ENCODE measurements around the gene ATG4B.
"Not testable (repeated sequence)": the region's sequence is repeated elsewhere in the genome, so short reads cannot be mapped to it uniquely, and the experiment has no call there.

Gene ATG4B

GRCh38 chr2:241637018-241637794, at the start of gene ATG4B, which contains the start of gene THAP4:
TSS of gene ATG4B (plus strand) at chr2:241637693. CDS start at chr2:241637715, 22 bp downstream.
TSS of gene THAP4 (minus strand) at chr2:241637158. CDS start at chr2:241637017, 141 bp downstream.
- peak; percentile 57 for DNase-seq (ENCODE audit: low read depth, low spot score)

DNA sequence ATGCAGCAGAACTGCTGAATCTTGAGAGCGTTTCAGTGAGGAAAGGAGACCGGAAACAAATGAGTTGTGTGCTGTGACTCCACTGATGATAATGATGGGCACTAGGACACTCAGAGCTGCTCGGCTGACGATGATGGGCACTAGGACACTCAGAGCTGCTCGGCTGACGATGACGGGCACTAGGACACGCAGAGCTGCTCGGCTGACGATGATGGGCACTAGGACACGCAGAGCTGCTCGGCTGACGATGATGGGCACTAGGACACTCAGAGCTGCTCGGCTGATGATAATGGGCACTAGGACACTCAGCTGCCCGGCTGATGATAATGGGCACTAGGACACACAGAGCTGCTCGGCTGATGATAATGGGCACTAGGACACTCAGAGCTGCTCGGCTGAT, 47.6 kb upstream of the ATG4B start:
- not testable (repeated sequence) for DNase-seq (ENCODE audit: low read depth, low spot score)

DNA sequence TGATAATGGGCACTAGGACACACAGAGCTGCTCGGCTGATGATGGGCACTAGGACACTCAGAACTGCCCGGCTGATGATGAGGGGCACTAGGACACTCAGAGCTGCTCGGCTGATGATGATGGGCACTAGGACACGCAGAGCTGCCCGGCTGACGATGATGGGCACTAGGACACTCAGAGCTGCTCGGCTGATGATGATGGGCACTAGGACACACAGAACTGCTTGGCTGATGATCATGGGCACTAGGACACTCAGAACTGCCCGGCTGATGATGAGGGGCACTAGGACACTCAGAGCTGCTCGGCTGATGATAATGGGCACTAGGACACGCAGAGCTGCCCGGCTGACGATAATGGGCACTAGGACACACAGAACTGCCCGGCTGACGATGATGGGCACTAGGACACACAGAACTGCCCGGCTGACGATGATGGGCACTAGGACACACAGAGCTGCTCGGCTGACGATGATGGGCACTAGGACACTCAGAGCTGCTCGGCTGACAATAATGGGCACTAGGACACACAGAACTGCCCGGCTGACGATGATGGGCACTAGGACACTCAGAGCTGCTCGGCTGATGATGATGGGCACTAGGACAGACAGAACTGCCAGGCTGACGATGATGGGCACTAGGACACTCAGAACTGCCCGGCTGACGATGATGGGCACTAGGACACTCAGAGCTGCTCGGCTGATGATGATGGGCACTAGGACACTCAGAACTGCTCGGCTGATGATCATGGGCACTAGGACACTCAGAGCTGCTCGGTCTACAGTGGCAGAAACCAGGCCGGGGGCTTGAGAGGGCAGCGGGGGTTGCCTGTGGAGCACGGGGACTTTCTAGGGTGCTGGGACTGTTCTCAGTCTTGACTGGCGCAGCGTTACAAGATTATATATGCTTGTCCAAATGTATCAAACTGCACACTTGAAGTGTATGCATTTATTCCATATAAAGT, 46.7 kb upstream of the ATG4B start:
- DNase-seq (ENCODE audit: low read depth, low spot score): not testable (repeated sequence)

DNA sequence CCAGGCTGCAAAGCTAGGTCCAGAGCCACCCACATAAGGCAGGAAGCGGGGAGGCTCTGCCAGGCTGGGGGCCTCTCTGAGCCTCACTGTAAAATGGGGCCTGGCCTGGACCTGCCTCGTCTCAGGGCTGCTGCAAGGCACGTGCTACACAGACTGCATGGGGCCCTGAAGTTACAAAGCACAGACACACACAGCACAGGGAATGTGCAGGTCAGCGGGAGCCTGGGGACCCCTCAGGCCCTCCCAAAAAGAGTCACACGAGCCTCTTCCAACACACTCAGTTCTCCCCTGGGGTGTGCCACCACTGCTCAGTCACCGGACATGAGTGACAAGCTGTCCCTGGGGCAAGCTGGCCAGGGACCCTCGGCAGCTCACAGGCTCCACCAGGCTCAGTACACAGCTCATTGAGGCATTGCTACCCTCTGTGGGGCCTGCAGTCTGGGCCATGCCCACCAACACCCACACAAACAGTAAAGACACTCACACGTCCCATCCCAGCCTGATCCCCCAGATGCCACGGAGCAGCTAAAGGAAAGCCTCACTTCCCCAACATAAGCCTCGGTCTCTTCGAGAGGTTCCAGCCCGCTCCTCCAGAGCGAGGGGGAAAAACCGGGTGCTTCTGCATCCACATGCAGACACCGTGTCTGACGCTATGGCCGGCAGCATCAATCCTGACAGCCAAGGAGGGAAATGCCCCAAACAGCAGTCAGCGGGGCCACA, 45.2 kb upstream of the ATG4B start:
- DNase-seq (ENCODE audit: low read depth, low spot score): no peak

GRCh38 chr2:241593271-241593670, 44.2 kb upstream of the ATG4B start:
- DNase-seq (ENCODE audit: low read depth, low spot score): no peak

- no peak for DNase-seq (ENCODE audit: low read depth, low spot score)
These were observed 41.8 kb upstream of the ATG4B start for GRCh38 chr2:241595600-241596140.

- no peak for DNase-seq (ENCODE audit: low read depth, low spot score)
These were observed 39.9 kb upstream of the ATG4B start for GRCh38 chr2:241597561-241597960.

GRCh38 chr2:241598061-241598460, 39.4 kb upstream of the ATG4B start:
- DNase-seq (ENCODE audit: low read depth, low spot score): no peak

GRCh38 chr2:241598487-241598886, 39.0 kb upstream of the ATG4B start:
- DNase-seq (ENCODE audit: low read depth, low spot score): no peak

DNA sequence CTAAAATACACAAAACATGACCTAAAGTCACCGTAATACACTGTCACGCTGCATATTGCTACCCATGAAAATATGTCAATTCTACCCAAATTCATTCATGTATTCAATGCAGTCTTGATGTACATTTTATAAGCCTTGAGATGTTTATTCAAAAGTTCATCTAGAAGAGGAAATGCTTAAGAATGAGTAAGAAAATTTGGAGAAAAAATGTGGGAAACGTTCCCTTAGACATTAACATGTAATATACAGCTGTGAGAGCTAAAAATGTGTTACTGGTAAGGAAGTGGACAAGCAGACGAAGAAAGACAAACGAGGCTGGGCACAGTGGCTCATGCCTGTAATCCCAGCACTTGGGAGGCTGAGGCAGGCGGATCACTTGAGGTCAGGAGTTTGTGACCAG, 37.9 kb upstream of the ATG4B start:
- DNase-seq (ENCODE audit: low read depth, low spot score): no peak

GRCh38 chr2:241601841-241602240, 35.7 kb upstream of the ATG4B start:
- DNase-seq (ENCODE audit: low read depth, low spot score): no peak

GRCh38 chr2:241602720-241603119, 34.8 kb upstream of the ATG4B start:
- no peak for DNase-seq (ENCODE audit: low read depth, low spot score)

DNA sequence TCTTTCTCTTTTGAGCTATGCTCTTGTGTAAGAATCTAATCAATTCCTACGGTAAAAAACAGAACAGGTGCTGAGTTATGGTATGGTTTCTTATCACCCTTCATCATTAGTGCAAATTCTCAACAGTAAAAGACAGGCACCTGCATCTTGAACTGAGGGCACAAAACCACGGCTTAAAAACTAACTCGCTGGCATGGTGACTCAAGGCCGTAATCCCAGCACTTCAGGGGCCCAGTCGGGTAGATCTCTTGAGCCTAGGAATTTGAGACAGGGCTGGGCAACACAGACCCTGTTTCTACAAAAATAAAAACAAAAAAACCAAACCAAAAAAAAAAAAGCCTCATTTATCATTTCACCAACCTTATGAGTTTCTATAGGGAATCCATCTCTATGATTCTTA, 33.8 kb upstream of the ATG4B start:
- no peak for DNase-seq (ENCODE audit: low read depth, low spot score)

GRCh38 chr2:241606186-241606585, 31.3 kb upstream of the ATG4B start:
- no peak for DNase-seq (ENCODE audit: low read depth, low spot score)

DNA sequence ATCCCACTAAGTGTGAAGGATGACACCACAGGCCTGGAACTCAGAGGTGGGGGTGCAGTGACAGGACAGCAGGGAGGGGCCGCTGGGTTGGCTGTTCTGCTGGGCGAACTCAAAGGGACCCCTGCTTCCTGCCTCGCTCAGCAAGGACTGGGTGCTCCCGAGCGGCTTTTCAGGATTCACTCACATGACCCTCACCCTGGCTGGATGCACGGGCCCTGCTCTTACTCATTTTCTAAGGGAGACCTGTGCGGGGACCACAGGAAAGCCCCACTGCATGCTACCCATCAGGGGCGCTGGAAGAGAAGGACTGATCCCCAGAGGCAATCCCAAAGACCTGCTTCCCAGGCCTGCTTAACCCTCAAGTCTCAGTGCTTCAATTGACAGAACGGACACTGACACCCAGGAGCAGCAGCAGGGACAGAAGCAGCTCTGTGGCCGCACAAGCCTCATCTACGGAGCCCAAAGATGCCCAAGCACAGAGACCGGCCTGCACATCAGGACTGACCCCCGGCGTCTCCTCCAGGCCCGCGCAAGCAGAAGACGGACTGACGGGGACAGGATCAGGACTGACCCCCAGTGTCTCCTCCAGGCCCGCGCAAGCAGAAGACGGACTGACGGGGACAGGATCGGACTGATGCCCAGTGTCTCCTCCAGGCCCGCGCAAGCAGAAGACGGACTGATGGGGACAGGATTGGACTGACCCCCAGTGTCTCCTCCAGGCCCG, 30.2 kb upstream of the ATG4B start:
- no peak for DNase-seq (ENCODE audit: low read depth, low spot score)

- DNase-seq (ENCODE audit: low read depth, low spot score): no peak
These were observed 28.6 kb upstream of the ATG4B start for GRCh38 chr2:241608881-241609280.

DNA sequence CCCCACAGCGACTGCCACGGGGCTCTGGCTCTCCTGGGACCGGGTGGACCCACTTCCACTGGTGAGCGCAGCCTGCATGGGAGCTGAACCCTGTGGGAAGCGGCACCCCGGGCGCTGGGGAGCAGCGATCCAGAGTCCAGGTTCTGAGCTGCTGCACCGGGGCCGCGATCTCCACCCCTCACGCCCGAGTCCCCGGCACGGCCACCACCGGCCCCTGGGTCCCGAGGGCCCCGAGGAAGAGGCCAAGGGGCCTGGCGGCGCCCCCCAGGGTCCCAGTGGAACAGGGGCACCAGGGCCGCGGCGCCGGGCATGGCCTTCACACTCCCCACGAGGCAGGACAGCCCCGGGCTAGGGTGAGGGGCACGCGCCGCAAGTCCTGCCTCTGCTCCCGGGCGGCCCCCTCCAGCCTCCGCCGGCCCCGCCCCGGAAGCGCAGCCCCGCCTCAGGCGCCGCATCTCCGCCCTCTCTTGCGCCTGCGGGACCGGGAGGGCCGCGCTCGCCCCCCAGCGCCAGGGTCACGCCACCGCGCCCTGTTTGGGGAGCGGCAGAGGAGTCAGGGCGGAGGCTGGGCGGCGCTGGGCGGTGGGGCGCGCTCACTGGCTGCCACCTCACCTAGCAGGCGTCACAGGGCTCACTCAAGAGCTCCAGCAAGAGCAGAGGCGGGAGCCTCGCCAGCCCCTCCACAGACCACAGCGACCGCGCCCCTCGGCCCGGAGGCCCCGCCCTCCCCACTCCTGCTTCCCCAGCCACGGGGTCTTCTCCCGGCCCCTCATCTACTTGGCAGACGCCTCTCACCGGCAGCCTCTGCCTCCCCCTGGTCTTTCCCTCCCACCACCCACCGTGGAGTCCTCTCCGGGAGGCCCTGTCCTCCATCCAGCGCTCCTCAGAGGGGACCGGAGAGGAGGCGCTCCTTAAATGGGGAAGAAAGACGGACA, 27.4 kb upstream of the ATG4B start:
- no peak for DNase-seq (ENCODE audit: low read depth, low spot score)

DNA sequence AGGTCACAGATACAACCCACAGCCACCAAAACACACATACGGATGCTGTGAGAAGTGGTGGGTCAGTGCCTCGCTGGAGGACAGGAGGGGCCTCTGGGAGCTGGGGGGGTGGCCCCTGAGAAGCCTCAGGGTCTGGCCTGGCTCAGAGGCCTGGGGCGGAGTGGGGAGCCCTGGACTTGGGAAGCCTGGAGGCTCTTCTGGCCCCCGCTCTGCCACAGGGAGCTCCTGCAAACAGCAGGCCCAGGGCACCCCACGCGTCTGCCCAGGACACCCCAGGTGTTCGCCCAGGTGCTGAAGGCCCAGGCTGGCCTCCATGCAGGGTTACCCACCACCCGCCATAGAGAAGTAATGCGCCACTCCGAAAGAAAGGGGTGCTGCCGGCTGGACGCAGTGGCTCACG, 26.4 kb upstream of the ATG4B start:
- no peak for DNase-seq (ENCODE audit: low read depth, low spot score)

DNA sequence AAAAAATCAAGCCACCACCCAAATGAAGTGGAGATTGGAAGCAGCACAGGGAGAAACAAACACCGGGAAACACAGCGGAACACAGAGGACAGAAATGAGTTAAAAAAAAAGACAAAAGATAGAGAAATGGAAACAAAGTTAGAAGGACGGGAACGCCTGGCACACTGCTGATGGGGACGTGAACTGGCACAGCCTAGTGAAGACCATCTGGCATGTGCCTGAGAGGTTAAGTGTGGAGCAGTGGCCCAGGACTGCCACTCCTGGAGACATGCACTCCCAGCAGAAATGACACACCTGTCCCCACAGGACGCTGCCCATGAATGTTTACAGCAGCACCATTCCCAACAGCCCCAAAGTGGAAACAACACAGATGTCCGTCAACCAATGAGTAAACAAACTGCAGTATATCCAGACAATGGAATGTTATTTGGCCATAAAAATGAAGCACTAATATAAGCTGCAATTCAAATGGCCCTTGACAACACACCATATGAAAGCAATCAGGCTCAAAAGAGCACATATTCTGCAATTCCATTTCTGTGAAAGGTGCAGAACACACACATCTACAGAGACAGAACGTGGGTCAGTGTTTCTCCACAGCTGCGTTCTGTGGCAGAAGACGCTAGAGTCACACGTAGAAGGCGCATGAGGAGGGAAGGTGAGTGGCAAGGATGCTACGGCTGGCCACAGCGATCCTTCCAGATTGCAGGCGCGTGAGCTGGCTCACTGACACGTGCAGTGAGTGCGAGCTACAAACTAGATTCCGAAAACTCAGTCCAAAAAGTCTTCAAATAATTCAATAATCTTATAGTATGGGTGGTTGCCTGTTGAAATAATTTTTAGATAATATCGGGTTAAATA, 25.1 kb upstream of the ATG4B start:
- no peak for DNase-seq (ENCODE audit: low read depth, low spot score)
